Esophagus muscularis mucosa (tissue), 4 donors: ENCODE data around the gene DPYSL4. TPM values are rescaled to one million over a fixed set of nuclear protein-coding genes. Genes with fewer than 3 reads are reported as not detected.

Experiments used
- DNase-seq: peaks from one replicate; pipeline ENCODE4 v3.0.0-alpha.2; 2017; ENCODE audit errors: extremely low spot score
- H3K27ac ChIP-seq, 4 donors: fragments of 200-600 bp; sonication (generic); replicated peaks in 1 of 4; 1 replicate in 3 of 4; 2 replicates in 1 of 4; pipeline ENCODE4 v1.5.1; 2016 to 2019; ENCODE audit warnings: mild to moderate bottlenecking in 1 of 4
- H3K27me3 ChIP-seq, 4 donors: fragments of 200-600 bp; sonication (generic); one replicate each; pipeline versions ENCODE4 v1.5.1 to v1.6.0; 2016 to 2019
- H3K36me3 ChIP-seq, 4 donors: fragments of 200-600 bp; sonication (generic); one replicate each; pipeline ENCODE4 v1.5.1; 2016 to 2019
- H3K4me1 ChIP-seq, 4 donors: fragments of 200-600 bp; sonication (generic); one replicate each; pipeline ENCODE4 v1.5.1; 2016 to 2019
- H3K4me3 ChIP-seq, 4 donors: fragments of 200-600 bp; sonication (generic); 1 replicate in 2 of 4; 2 replicates in 2 of 4; pipeline ENCODE4 v1.5.1; 2016 to 2019; ENCODE audit warnings: mild to moderate bottlenecking in 4 of 4, moderate library complexity in 1 of 4
- H3K9me3 ChIP-seq, 4 donors: fragments of 200-600 bp; sonication (generic); 1 replicate in 3 of 4; 2 replicates in 1 of 4; pipeline ENCODE4 v1.5.1; 2016 to 2019
- CTCF ChIP-seq, 3 experiments: fragments of 200-600 bp in 2 of 3; fragments of 450-650 bp in 1 of 3; sonication (generic) in 2 of 3; IDR thresholded peaks; one replicate each; pipeline ENCODE4 v1.5.1; 2017 to 2019; ENCODE audit warnings: antibody characterized with exemption in 3 of 3, mild to moderate bottlenecking in 2 of 3, moderate library complexity in 1 of 3
- EP300 ChIP-seq: sonication (generic); formaldehyde crosslinking; IDR thresholded peaks from one replicate; pipeline ENCODE4 v1.6.1; 2017; ENCODE audit warnings: antibody characterized with exemption
- POLR2A ChIP-seq: fragments of 450-650 bp; IDR thresholded peaks from one replicate; pipeline ENCODE4 v1.6.1; 2017; ENCODE audit warnings: antibody characterized with exemption, moderate library complexity, mild to moderate bottlenecking, low read depth
- POLR2AphosphoS5 ChIP-seq, 2 donors: sonication (generic); formaldehyde crosslinking; IDR thresholded peaks; one replicate each; pipeline ENCODE4 v1.6.1; 2017; ENCODE audit warnings: antibody characterized with exemption in 2 of 2
- WGBS: methylation state at CpG from one replicate; pipeline ENCODE4 v1.1.5; 2018; 5-methylcytosine and 5-hydroxymethylcytosine counted together
- intact Hi-C: fragments of 100-400 bp; cut with DNase I; formaldehyde crosslinking; loops from one replicate; pipeline ENCODE4 v1.15.1; 2023
- total RNA-seq, 4 donors: library from RNA; depleted of rRNA; stranded (reverse); fragments of >200 nt; gene quantifications; one replicate each; pipeline versions ENCODE4 v1.1.0 to v1.2.1, GENCODE V29; 2016

DPYSL4 gene
- total RNA-seq, 4 donors from 2014 or later, result 0.42 to 4.5 (median 1.9) TPM

DNA sequence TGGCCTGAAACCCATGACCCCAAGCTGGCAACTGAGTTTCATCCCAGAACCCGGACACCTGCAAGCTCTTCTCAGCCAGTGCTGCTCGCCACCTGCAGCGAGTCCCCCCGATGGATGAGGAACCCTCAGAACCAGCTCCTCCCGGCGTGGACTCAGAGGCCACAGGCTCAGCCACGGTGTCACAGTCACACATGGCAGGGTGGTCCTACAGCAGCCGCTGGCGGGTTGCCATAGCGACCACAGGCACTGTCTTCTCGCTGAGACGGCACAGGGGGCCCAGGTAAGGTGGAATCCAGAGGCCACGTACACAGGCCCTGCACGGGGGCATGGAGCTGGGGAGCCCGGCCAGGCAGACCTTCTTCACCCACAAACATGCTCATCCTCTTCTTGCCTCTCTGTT, 53.4 kb downstream of the DPYSL4 start:
- TF ChIP-seq POLR2AphosphoS5 (IDR thresholded peaks at IDR 0.05) (no peak), POLR2A (no peak), CTCF (IDR thresholded peaks at IDR 0.05) (no peak)

GRCh38 chr10:132240581-132240980, 53.8 kb downstream of the DPYSL4 start:
- WGBS, result 92% methylated on average over 14 of the region's 16 CpGs
- Histone ChIP-seq H3K9me3 (no peaks in the 10 kb centered on the region), H3K36me3 (peaks cover 0 to 3% (median 0%) of the 10 kb centered on the region in 4 donors), H3K4me1 (no peaks in the 10 kb centered on the region), H3K4me3 (no peak overlapping the region), H3K27me3 (no peaks in the 10 kb centered on the region), H3K27ac (no peak overlapping the region)
- no peak for DNase-seq
- no peak for TF ChIP-seq POLR2A
- TF ChIP-seq POLR2AphosphoS5 (IDR thresholded peaks at IDR 0.05), result no peak
- TF ChIP-seq CTCF (IDR thresholded peaks at IDR 0.05), result no peak
- no peak for TF ChIP-seq EP300
- intact Hi-C loops, result no loop called here

More for the DNA sequence above, 53.4 kb downstream of the DPYSL4 start:
- no peak for DNase-seq
- 100% methylated on average over 1 of the region's 15 CpGs for WGBS
- H3K27me3 ChIP-seq, result no peaks in the 10 kb centered on the region
- no peaks in the 10 kb centered on the region for H3K9me3 ChIP-seq
- no peaks in the 10 kb centered on the region for H3K4me1 ChIP-seq
- intact Hi-C loops, result no loop called here
- H3K36me3 ChIP-seq, result peaks cover 0 to 3% (median 0%) of the 10 kb centered on the region in 4 donors
- no peak overlapping the region for H3K4me3 ChIP-seq
- H3K27ac ChIP-seq, result no peak overlapping the region

GRCh38 chr10:132241086-132241485, 54.3 kb downstream of the DPYSL4 start:
- Histone ChIP-seq H3K4me3 (no peak overlapping the region), H3K27me3 (no peaks in the 10 kb centered on the region), H3K27ac (no peak overlapping the region), H3K36me3 (peaks cover 0 to 3% (median 0%) of the 10 kb centered on the region in 4 donors), H3K4me1 (no peaks in the 10 kb centered on the region), H3K9me3 (no peaks in the 10 kb centered on the region)
- 90% methylated on average over 10 of the region's 13 CpGs for WGBS
- TF ChIP-seq POLR2A (no peak), EP300 (no peak), POLR2AphosphoS5 (IDR thresholded peaks at IDR 0.05) (no peak), CTCF (IDR thresholded peaks at IDR 0.05) (no peak)
- intact Hi-C loops, result no loop called here
- no peak for DNase-seq

DNA sequence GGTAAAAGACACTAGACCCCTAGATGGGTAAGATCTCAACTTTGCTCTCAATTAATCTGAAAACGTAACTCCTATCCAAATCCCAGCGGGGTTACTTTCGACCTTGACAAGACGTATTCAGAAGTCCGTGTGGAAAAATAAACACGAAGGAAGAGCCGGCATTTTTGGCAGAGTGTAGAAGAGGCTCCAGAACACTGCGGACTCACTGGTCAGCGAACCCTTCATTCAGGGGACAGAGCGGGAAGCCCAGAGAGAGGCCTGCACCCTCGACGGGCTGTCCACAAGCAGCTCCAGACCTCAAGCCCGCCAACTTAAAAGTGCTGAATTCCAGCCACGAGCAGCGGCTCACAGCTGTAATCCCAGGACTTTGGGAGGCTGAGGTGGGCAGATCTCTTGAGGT, 54.7 kb downstream of the DPYSL4 start:
- no peak for DNase-seq
- Histone ChIP-seq H3K4me3 (no peak overlapping the region), H3K27me3 (no peaks in the 10 kb centered on the region), H3K36me3 (peaks cover 0 to 3% (median 0%) of the 10 kb centered on the region in 4 donors), H3K9me3 (no peaks in the 10 kb centered on the region), H3K27ac (no peak overlapping the region), H3K4me1 (no peaks in the 10 kb centered on the region)
- intact Hi-C loops, result no loop called here
- TF ChIP-seq POLR2AphosphoS5 (IDR thresholded peaks at IDR 0.05) (no peak), CTCF (IDR thresholded peaks at IDR 0.05) (no peak), POLR2A (no peak), EP300 (no peak)
- WGBS, result 74% methylated on average over 14 of the region's 15 CpGs
